Measurements from ENCODE around the gene FCN2. TPM values are rescaled to one million over a fixed set of nuclear protein-coding genes. Genes with fewer than 3 reads are reported as not detected.

The FCN2 gene
- total RNA-seq, 5 donors from 2014 or later (not counting 1 experiment from before 2014, with no cell fraction given), result not detected

DNA sequence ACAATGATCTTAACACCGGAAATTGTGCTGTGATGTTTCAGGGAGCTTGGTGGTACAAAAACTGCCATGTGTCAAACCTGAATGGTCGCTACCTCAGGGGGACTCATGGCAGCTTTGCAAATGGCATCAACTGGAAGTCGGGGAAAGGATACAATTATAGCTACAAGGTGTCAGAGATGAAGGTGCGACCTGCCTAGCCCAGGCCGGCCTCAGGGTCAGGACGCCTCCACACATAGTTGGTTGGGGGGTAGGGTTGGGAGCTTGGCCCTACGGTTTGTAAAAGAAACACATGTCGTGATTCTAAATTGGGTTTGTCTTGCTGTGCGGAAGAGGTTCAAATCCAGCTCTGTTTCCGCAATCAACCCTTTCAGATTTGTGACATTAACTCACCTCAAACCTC lies 6.6 kb downstream of the FCN2 start:
- no peak overlapping the region for H3K4me3 Mint-ChIP-seq
- CTCF ChIA-PET, result no interaction called here
- H3K36me3 Mint-ChIP-seq, result no peaks in the 10 kb centered on the region
- no peaks in the 10 kb centered on the region for H3K36me3 ChIP-seq (ENCODE audit: control insufficient read depth in 2 of 2, extremely low read depth in 1 of 2, insufficient read depth in 1 of 2, low read length in 1 of 2)
- POLR2A ChIA-PET, result no interaction called here
- no peak overlapping the region for H3K27ac ChIP-seq (ENCODE audit: low read length)
- H3K4me3 ChIP-seq (ENCODE audit: control insufficient read depth in 1 of 2, extremely low read depth in 1 of 2, low read length in 1 of 2), result no peak overlapping the region
- no peak for DNase-seq
- no peaks in the 10 kb centered on the region for H3K9me3 ChIP-seq
- no peaks in the 10 kb centered on the region for H3K9me3 Mint-ChIP-seq
- H3K27ac Mint-ChIP-seq, result no peak overlapping the region
- peaks cover 0 to 2% (median 0%) of the 10 kb centered on the region in 3 donors for H3K4me1 Mint-ChIP-seq
- 75% methylated on average over 6 of the region's 10 CpGs for WGBS (ENCODE audit: insufficient coverage)
- peaks cover 0 to 54% of the 10 kb centered on the region in 2 experiments for H3K27me3 ChIP-seq (replicated peaks in 1 of 2; ENCODE audit: control insufficient read depth in 2 of 2, extremely low read depth in 1 of 2, insufficient read depth in 2 of 2, low read length in 1 of 2)
- peaks cover 0 to 5% of the 10 kb centered on the region in 2 experiments for H3K4me1 ChIP-seq (ENCODE audit: control insufficient read depth in 1 of 2, extremely low read depth in 1 of 2, insufficient read depth in 2 of 2, low read length in 2 of 2)
- H3K27me3 Mint-ChIP-seq, result peaks cover 11 to 24% of the 10 kb centered on the region in 2 donors
- ATAC-seq (replicated peaks in 1 of 4), result no peak

DNA sequence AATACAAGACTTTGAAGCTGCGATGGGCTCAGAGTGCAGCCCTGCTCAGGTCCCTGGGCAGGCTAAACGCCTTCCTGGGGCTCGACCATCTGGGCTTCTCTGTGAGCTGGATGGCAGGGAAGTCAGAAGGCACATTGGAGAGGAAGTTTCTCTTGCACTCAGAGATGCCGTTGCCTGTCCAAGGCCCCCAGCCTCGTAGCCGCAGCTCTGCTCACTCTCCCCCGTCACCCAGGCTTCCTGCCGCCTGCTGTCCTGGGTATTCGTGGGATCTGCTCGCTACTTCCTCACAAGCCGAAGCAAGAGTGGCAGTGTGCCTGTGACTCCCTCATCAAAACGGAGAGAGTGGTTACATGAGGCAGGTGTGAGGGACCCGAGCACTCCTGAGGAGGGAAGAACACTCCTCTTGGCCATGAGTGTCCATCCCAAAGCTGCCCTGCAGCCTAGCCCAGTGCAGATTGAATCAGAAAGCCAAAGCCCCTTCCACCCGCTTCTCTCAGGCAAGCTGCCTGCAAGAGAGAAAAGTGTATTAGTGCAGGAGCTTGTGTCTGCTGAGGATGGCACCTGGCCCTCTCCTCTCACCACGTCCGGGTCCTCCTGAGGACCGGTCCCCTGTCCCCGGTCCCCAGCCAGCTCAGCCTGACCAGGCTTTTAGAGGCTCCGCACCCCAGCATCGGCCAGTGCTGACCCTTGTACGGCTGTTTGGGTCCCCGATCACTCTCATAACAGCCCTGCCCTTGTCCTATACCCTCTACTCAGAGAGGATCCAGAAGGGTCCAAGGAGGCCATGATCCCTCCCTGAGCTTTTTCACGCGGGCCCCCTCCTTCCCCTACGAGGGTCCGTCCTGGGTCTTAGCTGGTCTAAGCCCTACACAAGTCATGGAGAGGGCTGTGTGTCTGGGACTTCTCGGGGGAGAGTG lies 7.3 kb downstream of the FCN2 start:
- H3K4me3 Mint-ChIP-seq, result no peak overlapping the region
- Histone ChIP-seq H3K36me3 (ENCODE audit: control insufficient read depth in 2 of 2, extremely low read depth in 1 of 2, insufficient read depth in 1 of 2, low read length in 1 of 2) (no peaks in the 10 kb centered on the region), H3K27me3 (replicated peaks in 1 of 2; ENCODE audit: control insufficient read depth in 2 of 2, extremely low read depth in 1 of 2, insufficient read depth in 2 of 2, low read length in 1 of 2) (peaks cover 0 to 58% of the 10 kb centered on the region in 2 experiments), H3K9me3 (no peaks in the 10 kb centered on the region), H3K4me1 (ENCODE audit: control insufficient read depth in 1 of 2, extremely low read depth in 1 of 2, insufficient read depth in 2 of 2, low read length in 2 of 2) (peaks cover 0 to 5% of the 10 kb centered on the region in 2 experiments), H3K27ac (ENCODE audit: low read length) (no peak overlapping the region), H3K4me3 (ENCODE audit: control insufficient read depth in 1 of 2, extremely low read depth in 1 of 2, low read length in 1 of 2) (no peak overlapping the region)
- peaks cover 11 to 29% of the 10 kb centered on the region in 2 donors for H3K27me3 Mint-ChIP-seq
- POLR2A ChIA-PET, result no interaction called here
- H3K27ac Mint-ChIP-seq, result no peak overlapping the region
- H3K4me1 Mint-ChIP-seq, result peaks cover 0 to 2% (median 0%) of the 10 kb centered on the region in 3 donors
- no peaks in the 10 kb centered on the region for H3K9me3 Mint-ChIP-seq
- ATAC-seq (replicated peaks in 1 of 4) (no peak), DNase-seq (peak in 1 of 35 experiments; percentile 11)
- CTCF ChIA-PET, result no interaction called here
- H3K36me3 Mint-ChIP-seq, result no peaks in the 10 kb centered on the region
- WGBS (ENCODE audit: insufficient coverage), result 45% methylated on average over 19 of the region's 27 CpGs

DNA sequence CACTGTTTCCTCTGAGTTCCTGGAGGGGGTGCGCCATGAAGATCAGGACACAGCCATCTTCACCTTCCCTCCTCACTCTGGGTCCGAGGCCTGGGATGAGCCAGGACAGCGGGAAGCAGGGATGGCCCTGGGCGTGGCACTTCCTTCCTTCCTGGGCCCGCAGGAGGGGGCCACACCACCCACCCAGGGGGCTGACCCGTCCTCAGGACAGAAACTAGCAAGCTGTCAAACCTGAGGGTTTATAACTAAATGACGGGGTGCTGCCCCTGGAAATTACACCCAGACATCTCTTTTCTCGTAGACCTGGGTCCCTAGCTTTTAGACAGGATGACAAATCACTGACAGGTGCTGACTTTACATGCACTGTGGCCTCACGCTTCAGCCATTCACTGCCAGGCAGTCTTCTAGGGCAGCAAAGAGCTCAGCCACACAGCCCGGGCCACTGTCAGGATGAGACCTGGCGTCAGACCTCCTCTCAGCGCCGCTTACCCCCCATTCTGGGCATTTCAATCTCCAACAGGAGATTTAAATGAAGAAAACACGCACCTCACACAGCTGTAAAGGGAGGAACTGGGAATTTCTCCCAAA lies 8.1 kb downstream of the FCN2 start:
- Mint-ChIP-seq H3K4me1 (peaks cover 0 to 2% (median 0%) of the 10 kb centered on the region in 3 donors), H3K27ac (no peak overlapping the region), H3K36me3 (no peaks in the 10 kb centered on the region), H3K4me3 (no peak overlapping the region), H3K9me3 (no peaks in the 10 kb centered on the region), H3K27me3 (peaks cover 11 to 30% of the 10 kb centered on the region in 2 donors)
- no peak overlapping the region for H3K27ac ChIP-seq (ENCODE audit: low read length)
- peaks cover 0 to 54% of the 10 kb centered on the region in 2 experiments for H3K27me3 ChIP-seq (replicated peaks in 1 of 2; ENCODE audit: control insufficient read depth in 2 of 2, extremely low read depth in 1 of 2, insufficient read depth in 2 of 2, low read length in 1 of 2)
- ATAC-seq (replicated peaks in 1 of 4) (no peak), DNase-seq (peak in 1 of 35 experiments; percentile 5)
- ChIA-PET POLR2A (no interaction called here), CTCF (no interaction called here)
- no peaks in the 10 kb centered on the region for H3K9me3 ChIP-seq
- peaks cover 0 to 5% of the 10 kb centered on the region in 2 experiments for H3K4me1 ChIP-seq (ENCODE audit: control insufficient read depth in 1 of 2, extremely low read depth in 1 of 2, insufficient read depth in 2 of 2, low read length in 2 of 2)
- WGBS (ENCODE audit: insufficient coverage), result 69% methylated on average over 8 of the region's 14 CpGs
- H3K4me3 ChIP-seq (ENCODE audit: control insufficient read depth in 1 of 2, extremely low read depth in 1 of 2, low read length in 1 of 2), result no peak overlapping the region
- H3K36me3 ChIP-seq (ENCODE audit: control insufficient read depth in 2 of 2, extremely low read depth in 1 of 2, insufficient read depth in 1 of 2, low read length in 1 of 2), result no peaks in the 10 kb centered on the region

DNA sequence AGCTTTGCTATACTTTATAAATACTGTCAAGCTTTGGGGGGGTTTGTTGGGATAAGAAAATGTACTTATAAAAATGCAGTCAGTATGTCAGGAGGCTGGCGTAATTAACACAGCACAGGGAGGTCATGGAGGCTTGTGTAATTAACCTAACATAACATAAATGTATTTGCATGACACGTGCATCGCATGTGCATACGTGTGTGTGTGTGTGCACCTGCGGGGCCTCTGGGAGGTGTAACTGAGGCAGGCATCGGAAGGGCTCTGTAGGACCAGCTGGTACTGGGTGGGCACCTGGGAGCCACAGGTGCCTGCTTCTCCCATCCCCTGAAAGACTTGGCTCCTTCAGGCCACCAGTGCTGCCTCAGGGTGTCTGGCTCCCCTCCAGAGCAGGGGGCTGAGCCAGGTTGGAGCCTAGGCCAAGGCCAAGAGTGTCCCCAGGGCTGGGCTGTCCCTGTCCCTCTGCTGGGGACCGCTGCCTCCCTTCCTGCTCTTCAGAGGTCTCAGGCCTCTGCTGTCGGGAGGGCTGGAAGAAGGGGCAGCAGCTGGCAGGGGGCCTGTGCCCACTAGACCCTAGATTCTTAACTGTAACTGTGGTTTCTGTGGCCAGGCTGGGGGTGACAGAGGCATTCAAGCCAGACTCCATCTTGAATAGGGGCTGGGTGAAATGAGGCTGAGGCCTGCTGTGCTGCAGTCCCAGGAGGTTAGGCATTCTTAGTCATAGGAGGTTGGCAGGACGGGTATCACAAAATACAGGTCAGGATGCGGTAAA lies 9.0 kb downstream of the FCN2 start:
- H3K4me3 Mint-ChIP-seq, result no peak overlapping the region

DNA sequence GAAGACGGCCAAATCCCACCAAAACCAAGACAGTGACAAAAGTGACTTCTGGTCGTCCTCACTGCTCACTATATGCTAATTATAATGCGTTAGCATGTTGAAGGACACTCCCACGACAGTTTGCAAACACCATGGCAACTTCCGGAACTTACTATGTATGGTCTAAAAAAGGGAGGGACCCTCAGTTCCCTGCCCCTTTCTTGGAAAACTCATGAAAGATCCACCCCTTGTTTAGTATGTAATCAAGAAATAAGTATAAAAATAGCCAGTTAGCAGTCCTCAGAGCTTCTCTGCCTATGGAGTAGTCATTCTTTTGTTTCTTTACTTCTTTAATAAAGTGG lies 9.5 kb downstream of the FCN2 start:
- Histone ChIP-seq H3K9me3 (no peaks in the 10 kb centered on the region), H3K27ac (ENCODE audit: low read length) (no peak overlapping the region), H3K27me3 (replicated peaks in 1 of 2; ENCODE audit: control insufficient read depth in 2 of 2, extremely low read depth in 1 of 2, insufficient read depth in 2 of 2, low read length in 1 of 2) (peaks cover 0 to 52% of the 10 kb centered on the region in 2 experiments), H3K36me3 (ENCODE audit: control insufficient read depth in 2 of 2, extremely low read depth in 1 of 2, insufficient read depth in 1 of 2, low read length in 1 of 2) (no peaks in the 10 kb centered on the region), H3K4me1 (ENCODE audit: control insufficient read depth in 1 of 2, extremely low read depth in 1 of 2, insufficient read depth in 2 of 2, low read length in 2 of 2) (peaks cover 0 to 5% of the 10 kb centered on the region in 2 experiments), H3K4me3 (ENCODE audit: control insufficient read depth in 1 of 2, extremely low read depth in 1 of 2, low read length in 1 of 2) (no peak overlapping the region)
- ChIA-PET POLR2A (no interaction called here), CTCF (no interaction called here)
- H3K4me1 Mint-ChIP-seq, result peaks cover 0 to 2% (median 0%) of the 10 kb centered on the region in 3 donors
- DNase-seq, result no peak
- H3K9me3 Mint-ChIP-seq, result peaks cover 0 to under 1% (median 0%) of the 10 kb centered on the region in 3 donors
- H3K27ac Mint-ChIP-seq, result no peak overlapping the region
- WGBS (ENCODE audit: insufficient coverage), result no CpG with 5 or more reads among the region's 5 CpGs
- peaks cover 16 to 40% of the 10 kb centered on the region in 2 donors for H3K27me3 Mint-ChIP-seq
- no peaks in the 10 kb centered on the region for H3K36me3 Mint-ChIP-seq
- no peak overlapping the region for H3K4me3 Mint-ChIP-seq
- no peak for ATAC-seq (replicated peaks in 1 of 4)

More for the DNA sequence above, 9.0 kb downstream of the FCN2 start:
- POLR2A ChIA-PET, result no interaction called here
- H3K36me3 Mint-ChIP-seq, result no peaks in the 10 kb centered on the region
- no peaks in the 10 kb centered on the region for H3K9me3 Mint-ChIP-seq
- DNase-seq (no peak), ATAC-seq (replicated peaks in 1 of 4) (no peak)
- H3K4me1 Mint-ChIP-seq, result peaks cover 0 to 2% (median 0%) of the 10 kb centered on the region in 3 donors
- no peaks in the 10 kb centered on the region for H3K9me3 ChIP-seq
- 63% methylated on average over 7 of the region's 10 CpGs for WGBS (ENCODE audit: insufficient coverage)
- no peak overlapping the region for H3K27ac Mint-ChIP-seq
- H3K4me1 ChIP-seq (ENCODE audit: control insufficient read depth in 1 of 2, extremely low read depth in 1 of 2, insufficient read depth in 2 of 2, low read length in 2 of 2), result peaks cover 0 to 5% of the 10 kb centered on the region in 2 experiments
- H3K36me3 ChIP-seq (ENCODE audit: control insufficient read depth in 2 of 2, extremely low read depth in 1 of 2, insufficient read depth in 1 of 2, low read length in 1 of 2), result no peaks in the 10 kb centered on the region
- CTCF ChIA-PET, result no interaction called here
- no peak overlapping the region for H3K27ac ChIP-seq (ENCODE audit: low read length)
- H3K27me3 ChIP-seq (replicated peaks in 1 of 2; ENCODE audit: control insufficient read depth in 2 of 2, extremely low read depth in 1 of 2, insufficient read depth in 2 of 2, low read length in 1 of 2), result peaks cover 0 to 53% of the 10 kb centered on the region in 2 experiments
- peaks cover 14 to 36% of the 10 kb centered on the region in 2 donors for H3K27me3 Mint-ChIP-seq
- H3K4me3 ChIP-seq (ENCODE audit: control insufficient read depth in 1 of 2, extremely low read depth in 1 of 2, low read length in 1 of 2), result no peak overlapping the region

DNA sequence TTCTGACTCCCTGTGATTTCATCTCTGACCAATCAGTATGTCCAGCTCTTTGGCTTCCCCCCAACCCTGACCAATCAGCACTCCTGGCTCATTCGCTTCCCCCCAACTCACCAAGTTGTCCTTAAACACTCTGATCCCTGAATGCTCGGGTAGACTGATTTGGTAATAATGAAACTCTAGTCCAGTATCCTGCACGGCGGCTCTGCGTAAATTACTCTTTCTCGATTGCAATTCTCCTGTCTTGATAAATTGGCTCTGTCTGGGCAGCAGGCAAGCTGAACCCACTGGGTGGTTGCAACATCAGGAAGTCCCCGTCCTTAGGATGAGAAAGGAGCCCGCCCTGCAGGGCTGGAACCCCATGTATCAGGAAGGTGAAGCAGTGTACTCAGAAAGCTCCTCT lies 10.4 kb downstream of the FCN2 start:
- WGBS (ENCODE audit: insufficient coverage), result 89% methylated on average over 5 of the region's 8 CpGs
- Mint-ChIP-seq H3K4me1 (peaks cover 0 to 2% (median 0%) of the 10 kb centered on the region in 3 donors), H3K27ac (no peak overlapping the region), H3K36me3 (no peaks in the 10 kb centered on the region), H3K4me3 (no peak overlapping the region), H3K9me3 (peaks cover 0 to 5% (median 0%) of the 10 kb centered on the region in 3 donors), H3K27me3 (peaks cover 21 to 44% of the 10 kb centered on the region in 2 donors)
- Histone ChIP-seq H3K4me1 (ENCODE audit: control insufficient read depth in 1 of 2, extremely low read depth in 1 of 2, insufficient read depth in 2 of 2, low read length in 2 of 2) (peaks cover 0 to 5% of the 10 kb centered on the region in 2 experiments), H3K9me3 (no peaks in the 10 kb centered on the region), H3K27me3 (replicated peaks in 1 of 2; ENCODE audit: control insufficient read depth in 2 of 2, extremely low read depth in 1 of 2, insufficient read depth in 2 of 2, low read length in 1 of 2) (peaks cover 0 to 49% of the 10 kb centered on the region in 2 experiments), H3K27ac (ENCODE audit: low read length) (no peak overlapping the region), H3K36me3 (ENCODE audit: control insufficient read depth in 2 of 2, extremely low read depth in 1 of 2, insufficient read depth in 1 of 2, low read length in 1 of 2) (no peaks in the 10 kb centered on the region), H3K4me3 (ENCODE audit: control insufficient read depth in 1 of 2, extremely low read depth in 1 of 2, low read length in 1 of 2) (no peak overlapping the region)
- CTCF ChIA-PET, result no interaction called here
- no peak for DNase-seq
- no peak for ATAC-seq (replicated peaks in 1 of 4)
- POLR2A ChIA-PET, result no interaction called here
